Measurements from ENCODE around the gene CTRB1. TPM values are rescaled to one million over a fixed set of nuclear protein-coding genes. Genes with fewer than 3 reads are reported as not detected.
A peak's percentile ranks its signal among the peaks of the same experiment; 100 is the strongest.

The CTRB1 gene
- total RNA-seq, 3 donors from 2014 or later: 0.67 to 0.76 TPM; not detected in 1

DNA sequence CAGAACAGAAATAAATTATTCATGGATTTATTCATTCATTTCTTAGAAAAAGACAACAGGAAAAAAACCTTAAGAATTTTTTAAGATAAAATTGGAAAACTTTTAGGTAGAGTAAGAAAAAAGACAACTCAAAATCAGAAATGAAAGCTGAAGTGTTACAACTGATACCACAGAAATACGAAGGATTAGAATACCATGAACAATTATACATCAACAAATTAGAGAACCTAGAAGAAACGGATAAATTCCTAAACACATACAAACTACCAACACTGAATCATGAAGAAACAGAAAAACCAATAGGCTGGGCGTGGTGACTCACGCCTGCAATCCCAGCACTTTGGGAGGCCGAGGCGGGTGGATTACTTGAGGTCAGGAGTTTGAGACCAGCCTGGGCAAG is 39.6 kb upstream of the CTRB1 start:
- intact Hi-C loops (cut with DNase I, micrococcal nuclease): no loop called here
- DNase-seq (no peak), ATAC-seq (no peak)
- no peaks in the 10 kb centered on the region for H3K36me3 ChIP-seq (ENCODE audit: low read depth)
- H3K4me1 ChIP-seq (ENCODE audit: low read depth): no peaks in the 10 kb centered on the region
- TF ChIP-seq, protein P1, sequence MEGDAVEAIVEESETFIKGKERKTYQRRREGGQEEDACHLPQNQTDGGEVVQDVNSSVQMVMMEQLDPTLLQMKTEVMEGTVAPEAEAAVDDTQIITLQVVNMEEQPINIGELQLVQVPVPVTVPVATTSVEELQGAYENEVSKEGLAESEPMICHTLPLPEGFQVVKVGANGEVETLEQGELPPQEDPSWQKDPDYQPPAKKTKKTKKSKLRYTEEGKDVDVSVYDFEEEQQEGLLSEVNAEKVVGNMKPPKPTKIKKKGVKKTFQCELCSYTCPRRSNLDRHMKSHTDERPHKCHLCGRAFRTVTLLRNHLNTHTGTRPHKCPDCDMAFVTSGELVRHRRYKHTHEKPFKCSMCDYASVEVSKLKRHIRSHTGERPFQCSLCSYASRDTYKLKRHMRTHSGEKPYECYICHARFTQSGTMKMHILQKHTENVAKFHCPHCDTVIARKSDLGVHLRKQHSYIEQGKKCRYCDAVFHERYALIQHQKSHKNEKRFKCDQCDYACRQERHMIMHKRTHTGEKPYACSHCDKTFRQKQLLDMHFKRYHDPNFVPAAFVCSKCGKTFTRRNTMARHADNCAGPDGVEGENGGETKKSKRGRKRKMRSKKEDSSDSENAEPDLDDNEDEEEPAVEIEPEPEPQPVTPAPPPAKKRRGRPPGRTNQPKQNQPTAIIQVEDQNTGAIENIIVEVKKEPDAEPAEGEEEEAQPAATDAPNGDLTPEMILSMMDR (IDR thresholded peaks at IDR 0.05): no peak
- H3K9me3 ChIP-seq: peaks cover 27% of the 10 kb centered on the region
- H3K4me3 ChIP-seq: no peak overlapping the region

DNA sequence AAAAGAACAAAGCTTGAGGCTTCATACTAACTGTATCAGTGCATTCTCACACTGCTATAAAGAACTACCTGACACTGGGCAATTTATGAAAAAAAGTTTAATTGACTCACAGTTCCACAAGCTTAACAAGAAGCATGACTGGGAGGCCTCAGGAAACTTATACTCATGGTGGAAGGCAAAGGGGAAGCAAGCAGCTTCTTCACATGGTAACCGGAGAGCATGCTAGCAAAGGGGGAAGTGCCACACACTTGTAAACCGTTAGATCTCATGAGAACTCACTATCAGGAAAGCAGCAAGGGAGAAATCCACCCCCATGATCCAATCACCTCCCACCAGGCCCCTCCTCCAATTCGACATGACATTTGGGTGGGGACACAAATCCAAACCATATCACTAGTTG is 37.2 kb upstream of the CTRB1 start:
- TF ChIP-seq, protein P1 (IDR thresholded peaks at IDR 0.05): no peak
- ATAC-seq: no peak
- no peaks in the 10 kb centered on the region for H3K36me3 ChIP-seq (ENCODE audit: low read depth)

DNA sequence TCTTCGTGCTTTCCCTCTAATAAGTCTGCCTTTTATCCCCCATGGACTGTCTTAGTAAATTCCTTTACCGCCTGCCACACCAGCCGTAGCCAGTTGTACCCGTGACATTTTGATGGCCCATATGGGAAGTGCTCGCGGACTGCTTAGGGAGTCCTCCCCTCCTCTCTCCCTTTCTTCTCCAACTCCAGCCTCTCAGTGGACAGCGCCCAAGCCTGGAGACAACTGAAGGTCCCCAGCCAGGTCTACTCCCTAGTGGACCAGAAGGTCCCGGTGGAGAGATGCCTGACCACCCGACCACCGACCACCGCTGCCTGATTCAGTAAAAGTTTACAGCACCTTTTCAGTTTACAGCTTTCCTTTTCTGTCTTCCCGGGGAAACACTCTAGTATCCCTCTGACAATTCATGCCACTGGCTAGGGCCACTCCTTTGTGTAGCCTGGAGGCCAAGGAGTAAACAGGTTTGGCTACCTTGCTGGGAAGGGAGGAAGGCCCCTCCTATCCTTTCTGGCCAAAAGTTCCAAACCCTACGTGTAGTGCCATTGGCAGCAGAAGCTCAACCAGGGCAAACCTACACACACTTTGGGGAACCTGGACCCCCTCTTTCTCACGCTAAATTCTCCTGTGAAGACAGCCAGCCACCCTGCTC is 29.8 kb upstream of the CTRB1 start:
- Histone ChIP-seq H3K36me3 (ENCODE audit: low read depth) (no peaks in the 10 kb centered on the region), H3K4me3 (no peak overlapping the region), H3K4me1 (ENCODE audit: low read depth) (peaks cover 6% of the 10 kb centered on the region), H3K9me3 (no peaks in the 10 kb centered on the region)
- intact Hi-C loops (cut with DNase I, micrococcal nuclease): no loop called here
- TF ChIP-seq, protein P1 (IDR thresholded peaks at IDR 0.05): no peak
- ATAC-seq: peak; percentile 59
- DNase-seq: no peak

More for the DNA sequence above, 37.2 kb upstream of the CTRB1 start:
- intact Hi-C loops (cut with DNase I, micrococcal nuclease): no loop called here
- H3K9me3 ChIP-seq: peaks cover 7% of the 10 kb centered on the region
- H3K4me3 ChIP-seq: no peak overlapping the region
- H3K4me1 ChIP-seq (ENCODE audit: low read depth): no peaks in the 10 kb centered on the region
- DNase-seq: no peak

DNA sequence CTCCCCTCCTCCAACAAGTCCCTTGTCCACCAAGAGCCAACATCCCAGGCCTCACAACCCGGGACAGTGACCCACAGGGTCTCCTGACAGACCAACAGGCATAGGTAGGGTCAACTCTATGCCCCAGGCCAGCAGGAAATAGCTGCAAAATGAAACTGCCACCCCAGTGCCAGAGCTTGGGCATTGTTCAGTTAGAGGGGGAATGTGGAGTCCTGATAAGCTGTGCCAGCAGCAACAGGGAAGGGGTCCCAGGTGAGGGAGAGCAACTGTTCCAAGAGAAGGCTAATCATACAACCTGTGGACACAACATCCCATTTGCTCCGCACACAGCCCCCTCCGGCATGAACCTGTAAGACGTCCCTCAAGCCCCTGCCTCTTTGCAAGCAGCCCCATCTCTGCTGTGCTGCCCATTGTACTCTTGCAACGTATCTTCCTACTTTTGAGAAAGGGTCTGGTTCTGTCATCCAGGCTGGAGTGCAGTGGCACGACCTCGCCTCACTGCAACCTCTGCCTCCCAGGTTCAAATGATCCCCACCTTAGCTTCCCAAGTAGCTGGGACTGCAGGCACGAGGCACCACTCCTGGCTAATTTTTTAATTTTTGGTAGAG is 29.0 kb upstream of the CTRB1 start:
- H3K36me3 ChIP-seq (ENCODE audit: low read depth): no peaks in the 10 kb centered on the region
- DNase-seq: no peak
- peaks cover 6% of the 10 kb centered on the region for H3K4me1 ChIP-seq (ENCODE audit: low read depth)
- H3K9me3 ChIP-seq: no peaks in the 10 kb centered on the region
- H3K4me3 ChIP-seq: no peak overlapping the region
- TF ChIP-seq, protein P1 (IDR thresholded peaks at IDR 0.05): no peak
- ATAC-seq: no peak
- intact Hi-C loops (cut with DNase I, micrococcal nuclease): loop anchor here (10.0 kb wide), 2 partner anchors 205 to 275 kb away; partner anchors contain the start of gene TMEM170A (in 1 of the 2)

DNA sequence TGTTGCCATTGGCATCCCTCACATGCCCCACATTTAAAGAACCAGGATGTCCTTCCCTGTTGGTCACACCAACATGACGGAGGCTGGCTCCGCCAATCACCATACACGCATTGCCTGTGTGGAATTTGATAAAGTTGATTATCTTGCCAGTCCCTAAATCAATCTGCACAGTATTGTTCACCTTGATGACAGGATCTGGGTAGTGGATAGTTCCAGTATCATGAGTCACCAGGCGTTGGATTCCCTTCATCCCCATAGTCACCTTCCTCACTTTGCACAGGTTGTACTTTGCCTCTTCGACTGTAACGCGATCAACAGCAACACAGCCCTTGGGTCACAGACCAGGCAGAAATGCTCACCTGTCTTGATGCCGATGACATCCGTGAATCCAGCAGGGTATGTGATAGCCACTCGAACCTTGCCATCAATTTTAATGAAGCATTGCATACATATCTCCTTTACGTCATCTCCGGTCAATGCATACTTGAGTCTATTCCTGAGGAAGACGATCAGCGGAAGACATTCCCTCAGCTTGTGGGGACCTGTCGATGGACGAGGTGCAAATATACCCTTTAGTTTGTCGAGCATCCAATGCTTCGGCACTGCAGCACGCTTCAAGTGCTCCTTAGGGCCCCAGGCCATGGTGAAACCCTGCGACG is 26.1 kb upstream of the CTRB1 start:
- no peaks in the 10 kb centered on the region for H3K9me3 ChIP-seq
- intact Hi-C loops (cut with DNase I, micrococcal nuclease): loop anchor here (10.0 kb wide), 2 partner anchors 202 to 272 kb away; partner anchors contain the start of gene TMEM170A (in 1 of the 2)
- DNase-seq: no peak
- TF ChIP-seq, protein P1 (IDR thresholded peaks at IDR 0.05): no peak
- H3K4me3 ChIP-seq: no peak overlapping the region
- peaks cover 6% of the 10 kb centered on the region for H3K4me1 ChIP-seq (ENCODE audit: low read depth)
- ATAC-seq: no peak
- no peaks in the 10 kb centered on the region for H3K36me3 ChIP-seq (ENCODE audit: low read depth)

All from mucosa of descending colon (tissue), 3 donors.